Activated CD4-positive, alpha-beta T cell treated with anti-CD3 and anti-CD28 coated beads, Interleukin-2, amount 50 U/mL, for 1 hour (primary cell): ENCODE data around the gene DNAH17.

Source experiments
- DNase-seq: peaks from one replicate; pipeline ENCODE4 v3.0.0-alpha.2; 2020

DNAH17 gene

GRCh38 chr17:78428025-78428575 is 149.1 kb downstream of the DNAH17 start:
- DNase-seq, result no peak

- DNase-seq, result no peak
These were observed 150.1 kb downstream of the DNAH17 start for GRCh38 chr17:78427140-78427539.

GRCh38 chr17:78426293-78426879 is 150.8 kb downstream of the DNAH17 start:
- no peak for DNase-seq

GRCh38 chr17:78425429-78425828 is 151.8 kb downstream of the DNAH17 start:
- DNase-seq, result no peak

GRCh38 chr17:78423961-78424675 is 153.1 kb downstream of the DNAH17 start:
- no peak for DNase-seq

GRCh38 chr17:78422872-78423588 is 154.2 kb downstream of the DNAH17 start:
- no peak for DNase-seq

GRCh38 chr17:78422267-78422605 is 155.0 kb downstream of the DNAH17 start:
- DNase-seq, result no peak

GRCh38 chr17:78421534-78422266 is 155.5 kb downstream of the DNAH17 start:
- peak; percentile 75 for DNase-seq

GRCh38 chr17:78421084-78421533 is 156.1 kb downstream of the DNAH17 start:
- no peak for DNase-seq

GRCh38 chr17:78419970-78420815 is 157.0 kb downstream of the DNAH17 start:
- DNase-seq, result no peak

- DNase-seq, result no peak
These were observed 158.7 kb downstream of the DNAH17 start for GRCh38 chr17:78418326-78419026.

GRCh38 chr17:78417531-78417909 is 159.7 kb downstream of the DNAH17 start:
- DNase-seq, result no peak

GRCh38 chr17:78416791-78417530 is 160.2 kb downstream of the DNAH17 start:
- DNase-seq, result no peak

GRCh38 chr17:78415821-78416711 is 161.1 kb downstream of the DNAH17 start:
- DNase-seq, result no peak

GRCh38 chr17:78414178-78415162 is 162.7 kb downstream of the DNAH17 start:
- DNase-seq, result peak; percentile 54

- peak; percentile 19 for DNase-seq
These were observed 164.8 kb downstream of the DNAH17 start for GRCh38 chr17:78412403-78412802.

GRCh38 chr17:78411241-78411857 is 165.8 kb downstream of the DNAH17 start:
- no peak for DNase-seq
